HT1080 (cell line): Measurements from ENCODE around the gene EPHB6. TPM values are rescaled to one million over a fixed set of nuclear protein-coding genes. Genes with fewer than 3 reads are reported as not detected.

Experiments used
- DNase-seq: peaks from one replicate; pipeline ENCODE4 v3.0.0-alpha.2; 2015; ENCODE audit warnings: low read depth
- total RNA-seq: library from RNA; depleted of rRNA; stranded (reverse); fragments of >200 nt; shearing (Covaris generic); gene quantifications from 2 replicates; pipeline ENCODE4 v1.2.3, GENCODE V29; 2014; rRNA removed

EPHB6 gene
- total RNA-seq, 1 experiment from 2014 or later = 4.0 TPM

- DNase-seq = no peak
Measured at GRCh38 chr7:142917447-142917846, 62.6 kb downstream of the EPHB6 start.

- DNase-seq = no peak
Measured at GRCh38 chr7:142918901-142919300, 64.0 kb downstream of the EPHB6 start.

GRCh38 chr7:142919656-142920055 is 64.8 kb downstream of the EPHB6 start:
- no peak for DNase-seq

Other genes starting within 250 kb of the EPHB6 start
- not detected in 2 replicates for gene PRSS1, start 105.6 kb upstream of the EPHB6 start, total RNA-seq
- not detected in 2 replicates for gene PRSS2, start 84.1 kb upstream of the EPHB6 start, total RNA-seq
- gene TRPV6, start 30.7 kb downstream of the EPHB6 start, total RNA-seq = not detected in 2 replicates
- gene TRPV5, start 78.7 kb downstream of the EPHB6 start, total RNA-seq = not detected in 2 replicates
- gene LLCFC1, start 84.4 kb downstream of the EPHB6 start, total RNA-seq = not detected in 2 replicates
- not detected in 2 replicates for gene KEL, start 107.3 kb downstream of the EPHB6 start, total RNA-seq
- gene OR9A2, start 172.1 kb downstream of the EPHB6 start, total RNA-seq = not detected in 2 replicates
- not detected in 2 replicates for gene OR6V1, start 197.3 kb downstream of the EPHB6 start, total RNA-seq